Limb (tissue), 2 donors: Measurements from ENCODE around the gene ATP6V1E1.

Experiments
- DNase-seq, 2 donors: peaks; one replicate each; pipeline ENCODE4 v3.0.0-alpha.2; 2016; ENCODE audit errors: extremely low spot score in 2 of 2

ATP6V1E1 gene

GRCh38 chr22:17542452-17542851 is 86.1 kb downstream of the ATP6V1E1 start:
- DNase-seq, result no peak
